GM23248 (cell line): ENCODE results near the gene SFXN2.

Experiments used
- EZH2 ChIP-seq: fragments of 200-600 bp; sonication (generic); IDR thresholded peaks from 2 replicates; pipeline ENCODE4 v1.6.1; 2018; ENCODE audit warnings: antibody characterized with exemption, mild to moderate bottlenecking; ENCODE audit not compliant: insufficient read depth, poor library complexity, severe bottlenecking
- EZH2phosphoT487 ChIP-seq: fragments of 200-600 bp; sonication (generic); IDR thresholded peaks from 2 replicates; pipeline ENCODE4 v1.6.1; 2018; ENCODE audit warnings: antibody characterized with exemption, moderate library complexity, mild to moderate bottlenecking, low read depth; ENCODE audit not compliant: insufficient read depth

- no peak for TF ChIP-seq EZH2
- TF ChIP-seq EZH2phosphoT487: no peak
Observed at GRCh38 chr10:102715880-102716279, 1.4 kb downstream of the SFXN2 start.
